HK-2 (cell line): ENCODE measurements around the gene NRG4.
"Not testable (repeated sequence)": the region's sequence is repeated elsewhere in the genome, so short reads cannot be mapped to it uniquely, and the experiment has no call there.

Experiments
- DNase-seq: peaks from one replicate; pipeline ENCODE4 v3.0.0-alpha.2; 2018; ENCODE audit not compliant: unreplicated experiment

The NRG4 gene

GRCh38 chr15:75994220-75994619 lies 18.0 kb downstream of the NRG4 start:
- no peak for DNase-seq

GRCh38 chr15:75992897-75993296 lies 19.3 kb downstream of the NRG4 start:
- no peak for DNase-seq

GRCh38 chr15:75989875-75990274 lies 22.3 kb downstream of the NRG4 start:
- DNase-seq = no peak

GRCh38 chr15:75989045-75989444 lies 23.2 kb downstream of the NRG4 start:
- DNase-seq = no peak

GRCh38 chr15:75985971-75986370 lies 26.3 kb downstream of the NRG4 start:
- no peak for DNase-seq

- not testable (repeated sequence) for DNase-seq
Measured at GRCh38 chr15:75984706-75985105, 27.5 kb downstream of the NRG4 start.

- DNase-seq = no peak
Measured at GRCh38 chr15:75982468-75982867, 29.8 kb downstream of the NRG4 start.

- no peak for DNase-seq
Measured at GRCh38 chr15:75981149-75981815, 30.9 kb downstream of the NRG4 start.

- DNase-seq = not testable (repeated sequence)
Measured at GRCh38 chr15:75976766-75977165, 35.5 kb downstream of the NRG4 start.

GRCh38 chr15:75966073-75966472 lies 46.2 kb downstream of the NRG4 start:
- DNase-seq = no peak

GRCh38 chr15:75961331-75961730 lies 50.9 kb downstream of the NRG4 start:
- no peak for DNase-seq

- DNase-seq = no peak
Measured at GRCh38 chr15:75955720-75956119, 56.5 kb downstream of the NRG4 start.

GRCh38 chr15:75952525-75952924 lies 59.7 kb downstream of the NRG4 start:
- no peak for DNase-seq

- DNase-seq = no peak
Measured at GRCh38 chr15:75948761-75949296, 63.4 kb downstream of the NRG4 start.

GRCh38 chr15:75947092-75947491 lies 65.1 kb downstream of the NRG4 start:
- no peak for DNase-seq

- DNase-seq = no peak
Measured at GRCh38 chr15:75945953-75946352, 66.3 kb downstream of the NRG4 start.

- DNase-seq = no peak
Measured at GRCh38 chr15:75943713-75944215, 68.5 kb downstream of the NRG4 start.

- DNase-seq = no peak
Measured at GRCh38 chr15:75943246-75943645, 69.0 kb downstream of the NRG4 start.

GRCh38 chr15:75942464-75942863 lies 69.8 kb downstream of the NRG4 start:
- no peak for DNase-seq

- no peak for DNase-seq
Measured at GRCh38 chr15:75930866-75931265, 81.4 kb downstream of the NRG4 start.

GRCh38 chr15:75929799-75930565 lies 82.2 kb downstream of the NRG4 start:
- no peak for DNase-seq

GRCh38 chr15:75928680-75929608 lies 83.3 kb downstream of the NRG4 start:
- no peak for DNase-seq
